Stimulated activated CD4-positive, alpha-beta T cell treated with anti-CD3 and anti-CD28 coated beads, Interleukin-12 subunit alpha, Interleukin-12 subunit beta, amount 100 ng/mL, for 4 hours (primary cell): ENCODE measurements around the gene C12orf43.

ENCODE experiments used
- DNase-seq: peaks from one replicate; pipeline ENCODE4 v3.0.0-alpha.2; 2020

The C12orf43 gene

GRCh38 chr12:121030576-121031212 lies 14.4 kb upstream of the C12orf43 start:
- no peak for DNase-seq

GRCh38 chr12:121026274-121027045 lies 10.2 kb upstream of the C12orf43 start:
- no peak for DNase-seq

GRCh38 chr12:121025442-121026226 lies 9.3 kb upstream of the C12orf43 start:
- DNase-seq: no peak

GRCh38 chr12:121023799-121024198 lies 7.5 kb upstream of the C12orf43 start:
- DNase-seq: no peak

- no peak for DNase-seq
Observed at GRCh38 chr12:121022713-121023112, 6.4 kb upstream of the C12orf43 start.

GRCh38 chr12:121021754-121022153 lies 5.5 kb upstream of the C12orf43 start:
- no peak for DNase-seq

- no peak for DNase-seq
Observed at GRCh38 chr12:121018860-121019617, 2.8 kb upstream of the C12orf43 start.

GRCh38 chr12:121017966-121018491 lies 1.7 kb upstream of the C12orf43 start:
- no peak for DNase-seq

GRCh38 chr12:121013715-121014114 lies 2.6 kb downstream of the C12orf43 start:
- DNase-seq: no peak

- no peak for DNase-seq
Observed at GRCh38 chr12:121011820-121012219, 4.5 kb downstream of the C12orf43 start.

- no peak for DNase-seq
Observed at GRCh38 chr12:121010860-121011259, 5.4 kb downstream of the C12orf43 start.

- DNase-seq: no peak
Observed at GRCh38 chr12:121009741-121010140, 6.5 kb downstream of the C12orf43 start.

GRCh38 chr12:121008347-121009098 lies 7.8 kb downstream of the C12orf43 start:
- DNase-seq: no peak

- peak; percentile 41 for DNase-seq
Observed at GRCh38 chr12:121005346-121005815, 10.9 kb downstream of the C12orf43 start.

GRCh38 chr12:121004253-121004815 lies 12.0 kb downstream of the C12orf43 start:
- DNase-seq: no peak

GRCh38 chr12:121003650-121004049 lies 12.6 kb downstream of the C12orf43 start:
- no peak for DNase-seq

GRCh38 chr12:121001841-121002483 lies 14.3 kb downstream of the C12orf43 start:
- no peak for DNase-seq

GRCh38 chr12:121001060-121001459 lies 15.2 kb downstream of the C12orf43 start:
- no peak for DNase-seq

GRCh38 chr12:121000530-121000929 lies 15.8 kb downstream of the C12orf43 start:
- DNase-seq: no peak

GRCh38 chr12:120999191-121000120 lies 16.8 kb downstream of the C12orf43 start:
- DNase-seq: no peak
